ENCODE results near the gene CDK9.

GRCh38 chr9:127763918-127764384 is 21.9 kb upstream of the CDK9 start:
- TF ChIP-seq CTCF (conservative IDR thresholded peaks at IDR 0.05; ENCODE audit: low read depth, low read length), result peak; percentile 27; the same call in 1 of the 2 replicates
- TF ChIP-seq EZH2 (IDR thresholded peaks at IDR 0.05; ENCODE audit: low read length, unreplicated experiment), result no peak
- TF ChIP-seq EZH2phosphoT487 (IDR thresholded peaks at IDR 0.05; ENCODE audit: borderline replicate concordance, low read length), result no peak

All from PC-3 (cell line).